Neuronal stem cell (in vitro differentiated cells): Measurements from ENCODE around the gene GSTP1.

ENCODE experiments used
- DNase-seq: peaks from one replicate; pipeline ENCODE4 v3.0.0-alpha.2; 2013; ENCODE audit warnings: low spot score
- H2AFZ ChIP-seq: one replicate; pipeline ENCODE4 v1.6.1; 2013; ENCODE audit warnings: mild to moderate bottlenecking, low read length, inconsistent platforms
- H2AK5ac ChIP-seq: 2 replicates; pipeline ENCODE4 v1.6.1; 2013; ENCODE audit warnings: low read depth, mild to moderate bottlenecking, inconsistent platforms, low read length, moderate library complexity, mixed read lengths
- H2BK120ac ChIP-seq: 2 replicates; pipeline ENCODE4 v1.6.1; 2013; ENCODE audit warnings: low read depth, mild to moderate bottlenecking, inconsistent platforms, low read length, moderate library complexity, mixed read lengths
- H2BK12ac ChIP-seq: one replicate; pipeline ENCODE4 v1.6.1; 2013; ENCODE audit warnings: low read length, inconsistent platforms
- H2BK15ac ChIP-seq: 2 replicates; pipeline ENCODE4 v1.6.1; 2013; ENCODE audit warnings: mild to moderate bottlenecking, low read length, inconsistent platforms, mixed read lengths
- H2BK5ac ChIP-seq: one replicate; pipeline ENCODE4 v1.6.1; 2013; ENCODE audit warnings: inconsistent platforms, mild to moderate bottlenecking, low read length, moderate library complexity
- H3K14ac ChIP-seq: one replicate; pipeline ENCODE4 v1.6.1; 2013; ENCODE audit warnings: low read length, inconsistent platforms
- H3K18ac ChIP-seq: 2 replicates; pipeline ENCODE4 v1.6.1; 2013; ENCODE audit warnings: low read length, inconsistent platforms
- H3K23ac ChIP-seq: 2 replicates; pipeline ENCODE4 v1.6.1; 2013; ENCODE audit warnings: low read depth, mild to moderate bottlenecking, mixed read lengths, low read length, inconsistent platforms; ENCODE audit not compliant: poor library complexity
- H3K27ac ChIP-seq: replicated peaks from 3 replicates; pipeline ENCODE4 v1.5.1; 2013; ENCODE audit warnings: low read length, inconsistent platforms
- H3K27me3 ChIP-seq, 3 experiments: 2 replicates each; pipeline ENCODE4 v1.6.1; 2013; ENCODE audit warnings: low read length in 3 of 3, mild to moderate bottlenecking in 2 of 3, inconsistent platforms in 1 of 3, low read depth in 1 of 3, mixed read lengths in 1 of 3, moderate library complexity in 1 of 3; ENCODE audit not compliant: control insufficient read depth in 3 of 3, insufficient read depth in 3 of 3
- H3K36me3 ChIP-seq, 2 donors: replicated peaks in 1 of 2; 2 replicates each; pipeline ENCODE4 v1.6.1; 2013; ENCODE audit warnings: low read length in 2 of 2; ENCODE audit not compliant: control insufficient read depth in 2 of 2, insufficient read depth in 2 of 2
- H3K4ac ChIP-seq: 2 replicates; pipeline ENCODE4 v1.6.1; 2013; ENCODE audit warnings: inconsistent platforms, mild to moderate bottlenecking, low read length, moderate library complexity
- H3K4me1 ChIP-seq, 2 donors: 1 replicate in 1 of 2; 2 replicates in 1 of 2; pipeline ENCODE4 v1.6.1; 2013; ENCODE audit warnings: low read length in 2 of 2, low read depth in 1 of 2; ENCODE audit not compliant: control insufficient read depth in 2 of 2, insufficient read depth in 1 of 2
- H3K4me2 ChIP-seq: one replicate; pipeline ENCODE4 v1.6.1; 2013; ENCODE audit warnings: mild to moderate bottlenecking, low read length, inconsistent platforms; ENCODE audit not compliant: insufficient read depth, poor library complexity, severe bottlenecking
- H3K4me3 ChIP-seq, 2 donors: 2 replicates each; pipeline ENCODE4 v1.5.1; 2013; ENCODE audit warnings: low read length in 2 of 2, mild to moderate bottlenecking in 2 of 2, inconsistent platforms in 1 of 2, moderate library complexity in 1 of 2
- H3K79me1 ChIP-seq: one replicate; pipeline ENCODE4 v1.6.1; 2013; ENCODE audit warnings: low read depth, mild to moderate bottlenecking, inconsistent platforms, low read length, moderate library complexity
- H3K9ac ChIP-seq: one replicate; pipeline ENCODE4 v1.6.1; 2013; ENCODE audit warnings: mild to moderate bottlenecking, low read depth, low read length, inconsistent platforms; ENCODE audit not compliant: poor library complexity
- H3K9me3 ChIP-seq, 2 donors: replicated peaks in 1 of 2; 2 replicates each; pipeline versions ENCODE3 to v1.6.1; 2013; ENCODE audit warnings: low read length in 2 of 2, mild to moderate bottlenecking in 2 of 2, inconsistent platforms in 1 of 2, low read depth in 1 of 2, mixed read lengths in 1 of 2, moderate library complexity in 1 of 2; ENCODE audit not compliant: control insufficient read depth in 2 of 2, insufficient read depth in 1 of 2
- H4K8ac ChIP-seq: one replicate; pipeline ENCODE4 v1.6.1; 2013; ENCODE audit warnings: low read depth, mild to moderate bottlenecking, inconsistent platforms, low read length, moderate library complexity
- H4K91ac ChIP-seq: one replicate; pipeline ENCODE4 v1.6.1; 2013; ENCODE audit warnings: low read length, low read depth, mild to moderate bottlenecking, inconsistent platforms; ENCODE audit not compliant: poor library complexity
- WGBS, 2 donors: extraction: QIAGEN DNeasy Blood & Tissue Kit; methylation state at CpG; one replicate each; pipeline ENCODE4 v1.1.7; 2013; ENCODE audit warnings: missing lambda C conversion rate in 2 of 2, mixed read lengths in 1 of 2; ENCODE audit not compliant: insufficient read length in 2 of 2, insufficient replicate concordance in 1 of 2; ENCODE audit errors: extremely low coverage in 2 of 2; 5-methylcytosine and 5-hydroxymethylcytosine counted together

GSTP1 gene

DNA sequence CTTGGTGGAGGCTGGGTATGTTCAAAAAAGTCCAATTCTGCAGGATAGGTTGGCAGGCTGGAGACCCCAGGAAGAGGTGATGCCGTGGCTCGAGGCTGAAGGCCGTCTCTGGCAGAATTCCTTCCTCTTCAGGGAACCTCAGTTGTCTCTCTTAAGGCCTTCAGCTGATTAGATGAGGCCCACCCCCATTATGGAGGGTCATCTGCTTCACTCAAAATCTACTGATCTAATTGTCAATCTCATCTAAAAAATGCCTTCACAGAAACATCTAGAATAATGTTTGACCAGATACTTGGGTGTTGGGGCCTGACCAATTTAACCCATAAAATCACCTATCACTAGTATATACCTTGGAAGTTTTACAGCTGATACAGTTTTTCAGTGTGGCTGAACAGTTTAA lies 27.4 kb upstream of the GSTP1 start:
- Histone ChIP-seq H2BK5ac (no peak overlapping the region), H3K4me2 (no peak overlapping the region), H3K36me3 (no peaks in the 10 kb centered on the region), H3K18ac (no peak overlapping the region), H4K91ac (no peak overlapping the region), H3K14ac (no peak overlapping the region), H3K27me3 (peaks cover 0 to 3% (median 0%) of the 10 kb centered on the region in 3 experiments), H3K4ac (no peak overlapping the region), H3K79me1 (no peaks in the 10 kb centered on the region), H2AFZ (no peak overlapping the region), H3K4me3 (no peak overlapping the region), H3K9me3 (peaks cover 2 to 8% of the 10 kb centered on the region in 2 donors), H2AK5ac (no peak overlapping the region), H2BK12ac (no peak overlapping the region), H4K8ac (no peak overlapping the region), H3K9ac (no peak overlapping the region), H2BK120ac (no peak overlapping the region), H2BK15ac (no peak overlapping the region), H3K27ac (no peak overlapping the region), H3K4me1 (no peaks in the 10 kb centered on the region), H3K23ac (no peak overlapping the region)
- WGBS, 2 donors, result no CpG with 5 or more reads among the region's 3 CpGs
- no peak for DNase-seq

DNA sequence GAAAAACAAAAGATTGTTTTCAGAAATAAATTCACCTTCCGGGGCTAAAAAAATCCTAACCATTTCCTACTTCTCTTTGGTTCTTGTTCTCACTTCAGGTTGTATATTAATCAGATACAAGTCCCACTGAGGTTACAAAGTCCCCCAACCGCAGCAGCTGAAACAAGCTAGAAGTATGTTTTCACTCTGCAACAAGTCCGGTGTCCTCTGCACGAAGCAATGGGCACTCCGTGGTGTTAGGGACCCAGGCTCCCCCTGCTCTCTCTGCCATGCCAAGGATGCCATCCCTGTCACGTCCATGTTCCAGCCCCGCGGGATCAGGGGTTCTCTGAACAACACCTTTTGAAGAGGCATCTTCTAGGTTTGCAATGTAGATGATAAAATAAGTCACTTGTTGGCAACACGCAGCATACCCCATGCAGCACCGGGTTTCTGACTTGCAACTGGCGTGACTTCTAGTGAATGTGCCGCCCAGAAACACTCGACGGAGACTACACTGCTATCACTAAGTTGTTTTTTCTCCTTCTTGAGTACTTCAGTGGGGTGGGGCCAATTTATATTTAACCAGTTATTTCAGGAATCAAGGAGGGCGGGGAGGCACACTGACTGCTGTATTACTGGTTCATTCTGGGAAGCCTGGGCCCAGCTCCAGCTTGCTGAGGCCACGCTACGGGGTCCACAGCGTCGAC lies 25.4 kb upstream of the GSTP1 start:
- H2BK120ac ChIP-seq, result no peak overlapping the region
- no peak overlapping the region for H3K4me2 ChIP-seq
- no peak overlapping the region for H2AFZ ChIP-seq
- no peak overlapping the region for H3K18ac ChIP-seq
- no peak overlapping the region for H2BK12ac ChIP-seq
- no peaks in the 10 kb centered on the region for H3K79me1 ChIP-seq
- peaks cover 0 to 3% (median 0%) of the 10 kb centered on the region in 3 experiments for H3K27me3 ChIP-seq
- H4K8ac ChIP-seq, result no peak overlapping the region
- H3K4me1 ChIP-seq, result no peaks in the 10 kb centered on the region
- H3K9ac ChIP-seq, result no peak overlapping the region
- H3K36me3 ChIP-seq, result no peaks in the 10 kb centered on the region
- no peak overlapping the region for H3K4ac ChIP-seq
- H2BK15ac ChIP-seq, result no peak overlapping the region
- no peak overlapping the region for H4K91ac ChIP-seq
- peak overlapping the region; percentile 43 for H3K23ac ChIP-seq
- H2BK5ac ChIP-seq, result no peak overlapping the region
- no peaks in the 10 kb centered on the region for H3K9me3 ChIP-seq
- H2AK5ac ChIP-seq, result no peak overlapping the region
- H3K14ac ChIP-seq, result no peak overlapping the region
- no CpG with 5 or more reads among the region's 19 CpGs for WGBS, 2 donors
- no peak overlapping the region for H3K27ac ChIP-seq
- DNase-seq, result no peak
- H3K4me3 ChIP-seq, result no peak overlapping the region

DNA sequence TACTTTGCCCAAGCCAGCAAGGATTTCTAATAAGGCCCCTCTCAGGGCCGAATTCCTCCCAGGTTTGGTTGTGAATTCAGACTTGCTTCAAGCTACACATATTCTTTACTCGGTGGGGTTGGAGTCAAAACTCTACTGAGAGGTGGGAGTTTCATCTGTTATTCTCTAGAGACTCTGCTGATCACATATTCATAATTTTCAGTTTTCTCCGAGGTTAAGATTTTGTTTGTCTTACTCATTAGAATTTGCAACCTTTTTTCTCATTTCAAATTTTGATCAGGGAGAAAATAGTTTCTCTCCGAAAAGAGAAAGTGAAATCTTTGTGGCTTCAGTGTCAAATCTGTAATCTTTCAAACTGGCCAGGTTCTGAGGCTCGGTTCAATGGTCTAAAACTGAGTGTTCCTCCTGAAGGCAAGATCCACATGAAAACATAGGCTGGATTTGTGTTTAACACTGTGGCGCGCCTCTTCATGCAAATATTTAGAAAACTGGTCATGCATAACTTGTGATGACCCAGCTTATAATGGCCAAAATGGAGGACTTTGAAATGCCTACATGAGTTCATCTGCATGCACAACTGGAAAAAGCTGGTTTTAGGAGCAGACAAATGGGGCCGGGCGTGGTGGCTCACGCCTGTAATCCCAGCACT lies 21.5 kb upstream of the GSTP1 start:
- H3K27ac ChIP-seq, result no peak overlapping the region

DNA sequence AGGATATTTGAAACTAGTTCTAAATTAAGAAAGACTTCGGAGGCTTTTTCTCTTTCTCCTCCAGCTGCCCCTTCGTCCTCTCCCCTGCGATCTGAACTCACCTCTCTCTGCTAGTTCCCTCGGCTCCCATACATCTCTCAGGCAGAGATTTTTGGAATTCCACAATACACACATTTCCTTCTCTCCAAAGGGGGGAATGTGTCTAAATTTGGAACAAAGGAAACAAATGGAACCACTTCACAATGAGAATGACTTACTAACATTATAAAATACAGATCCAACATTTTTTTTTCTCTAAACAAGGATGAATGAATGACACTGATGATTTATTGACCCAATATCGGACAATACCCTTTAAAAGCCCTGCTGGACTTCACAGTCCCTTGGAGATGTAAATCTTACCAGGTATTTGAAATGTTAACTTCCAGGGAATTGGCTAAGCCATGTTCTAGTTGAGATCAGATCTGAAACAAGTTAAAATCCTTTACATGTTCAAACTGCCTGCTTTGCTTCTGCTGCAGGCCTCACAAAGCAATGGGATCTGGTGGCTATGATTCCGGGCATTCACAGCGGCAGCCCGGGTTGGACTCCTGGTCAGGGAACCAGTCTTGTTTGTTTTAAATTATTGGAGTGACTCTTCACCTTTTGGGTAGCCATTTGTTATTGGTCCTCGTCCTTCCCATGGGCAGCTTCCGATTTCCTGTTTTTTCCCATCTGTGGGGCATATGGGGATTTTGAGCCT lies 20.5 kb upstream of the GSTP1 start:
- H3K4ac ChIP-seq, result no peak overlapping the region
- no peak overlapping the region for H3K23ac ChIP-seq
- H4K8ac ChIP-seq, result no peak overlapping the region
- no peaks in the 10 kb centered on the region for H3K4me1 ChIP-seq
- peaks cover 0 to 6% (median 0%) of the 10 kb centered on the region in 3 experiments for H3K27me3 ChIP-seq
- H3K36me3 ChIP-seq, result no peaks in the 10 kb centered on the region
- H2AK5ac ChIP-seq, result no peak overlapping the region
- H3K9ac ChIP-seq, result no peak overlapping the region
- no peak overlapping the region for H2BK120ac ChIP-seq
- WGBS, 2 donors, result no CpG with 5 or more reads among the region's 10 CpGs
- peak overlapping the region; percentile 15 for H2AFZ ChIP-seq
- no peak for DNase-seq
- no peak overlapping the region for H4K91ac ChIP-seq
- H3K27ac ChIP-seq, result no peak overlapping the region
- no peak overlapping the region for H2BK12ac ChIP-seq
- H3K79me1 ChIP-seq, result no peaks in the 10 kb centered on the region
- no peaks in the 10 kb centered on the region for H3K9me3 ChIP-seq
- H3K4me3 ChIP-seq, result no peak overlapping the region
- no peak overlapping the region for H2BK15ac ChIP-seq
- H2BK5ac ChIP-seq, result no peak overlapping the region
- no peak overlapping the region for H3K18ac ChIP-seq
- no peak overlapping the region for H3K4me2 ChIP-seq
- H3K14ac ChIP-seq, result no peak overlapping the region

More for the DNA sequence above, 21.5 kb upstream of the GSTP1 start:
- peak overlapping the region; percentile 40 for H2AFZ ChIP-seq
- H3K23ac ChIP-seq, result no peak overlapping the region
- H3K36me3 ChIP-seq, result no peaks in the 10 kb centered on the region
- H3K14ac ChIP-seq, result no peak overlapping the region
- no peak overlapping the region for H4K91ac ChIP-seq
- H3K18ac ChIP-seq, result no peak overlapping the region
- H3K79me1 ChIP-seq, result no peaks in the 10 kb centered on the region
- no peak overlapping the region for H2BK12ac ChIP-seq
- no peak overlapping the region for H3K9ac ChIP-seq
- H3K4me2 ChIP-seq, result no peak overlapping the region
- no CpG with 5 or more reads among the region's 10 CpGs for WGBS, 2 donors
- no peak overlapping the region for H2AK5ac ChIP-seq
- no peak overlapping the region for H3K4ac ChIP-seq
- H2BK5ac ChIP-seq, result no peak overlapping the region
- DNase-seq, result no peak
- no peaks in the 10 kb centered on the region for H3K9me3 ChIP-seq
- H3K4me1 ChIP-seq, result no peaks in the 10 kb centered on the region
- no peak overlapping the region for H3K4me3 ChIP-seq
- H4K8ac ChIP-seq, result no peak overlapping the region
- no peak overlapping the region for H2BK15ac ChIP-seq
- H3K27me3 ChIP-seq, result peaks cover 0 to 3% (median 0%) of the 10 kb centered on the region in 3 experiments
- no peak overlapping the region for H2BK120ac ChIP-seq
